Epithelial cell of esophagus (primary cell): ENCODE data around the gene RPS27L.
"Not testable (repeated sequence)": the region's sequence is repeated elsewhere in the genome, so short reads cannot be mapped to it uniquely, and the experiment has no call there.

Experiments used
- DNase-seq: peaks from one replicate; pipeline ENCODE4 v3.0.0; 2010; ENCODE audit warnings: low read depth
- H3K4me3 ChIP-seq: 2 replicates; pipeline ENCODE4 v1.5.1; 2011; ENCODE audit warnings: mild to moderate bottlenecking, low read length, control low read depth
- CTCF ChIP-seq: IDR thresholded peaks from 2 replicates; pipeline ENCODE4 v1.5.1; 2011; ENCODE audit warnings: low read depth, mild to moderate bottlenecking, low read length, control low read depth, inconsistent platforms; ENCODE audit not compliant: insufficient read depth; ENCODE audit errors: missing control alignments

RPS27L gene

GRCh38 chr15:63104727-63105126 lies 52.5 kb downstream of the RPS27L start:
- no peak for DNase-seq
- no peak overlapping the region for H3K4me3 ChIP-seq
- TF ChIP-seq CTCF = no peak

DNA sequence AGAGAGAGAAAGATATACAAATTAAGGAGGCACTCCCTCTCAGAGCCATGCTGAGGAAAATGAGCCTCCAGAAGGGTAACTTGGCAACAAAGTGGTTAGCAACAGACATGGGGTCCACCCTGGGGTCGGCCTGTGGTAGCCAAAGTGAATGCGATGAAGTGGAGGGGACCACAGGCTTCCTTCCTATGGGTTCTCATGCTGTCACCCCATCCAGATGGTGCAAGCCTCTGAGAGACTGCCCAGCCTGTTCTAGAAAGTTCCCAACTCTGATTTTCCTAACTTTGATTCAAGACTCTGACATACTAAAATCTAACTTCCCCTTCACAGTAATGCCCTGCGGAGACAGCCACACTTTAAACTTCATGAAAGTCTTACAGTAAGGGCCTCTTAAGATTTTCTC lies 53.9 kb downstream of the RPS27L start:
- TF ChIP-seq CTCF = no peak
- DNase-seq = no peak
- no peak overlapping the region for H3K4me3 ChIP-seq

DNA sequence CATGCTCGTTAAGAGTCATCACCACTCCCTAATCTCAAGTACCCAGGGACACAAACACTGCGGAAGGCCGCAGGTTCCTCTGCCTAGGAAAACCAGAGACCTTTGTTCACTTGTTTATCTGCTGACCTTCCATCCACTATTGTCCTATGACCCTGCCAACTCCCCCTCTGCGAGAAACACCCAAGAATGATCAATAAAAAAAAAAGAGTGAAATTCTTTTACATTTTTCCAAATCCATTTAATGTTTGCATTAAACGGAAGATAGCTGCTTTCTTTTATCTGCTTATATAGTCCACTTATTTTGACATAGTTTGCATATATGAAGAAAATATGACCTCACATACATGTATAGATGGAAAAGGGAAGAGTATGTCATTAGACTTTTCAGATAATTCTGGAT lies 57.7 kb downstream of the RPS27L start:
- H3K4me3 ChIP-seq, DNase-seq: not testable (repeated sequence)

DNA sequence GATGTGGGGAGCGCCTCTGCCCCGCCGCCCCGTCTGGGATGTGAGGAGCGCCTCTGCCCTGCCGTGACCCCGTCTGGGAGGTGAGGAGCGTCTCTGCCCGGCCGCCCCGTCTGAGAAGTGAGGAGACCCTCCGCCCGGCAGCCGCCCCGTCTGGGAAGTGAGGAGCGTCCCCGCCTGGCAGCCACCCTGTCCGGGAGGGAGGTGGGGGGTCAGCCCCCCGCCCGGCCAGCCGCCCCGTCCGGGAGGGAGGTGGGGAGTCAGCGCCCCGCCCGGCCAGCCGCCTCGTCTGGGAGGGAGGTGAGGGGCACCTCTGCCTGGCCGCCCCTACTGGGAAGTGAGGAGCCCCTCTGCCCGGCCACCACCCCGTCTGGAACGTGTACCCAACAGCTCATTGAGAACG lies 58.4 kb downstream of the RPS27L start:
- not testable (repeated sequence) for H3K4me3 ChIP-seq, DNase-seq
